Activated T-cell treated with anti-CD3 and anti-CD28 coated beads, Interleukin-2, amount 50 U/mL, for 48 hours (primary cell): ENCODE results near the gene KRT35.

Experiments used
- DNase-seq, 2 experiments: peaks; one replicate each; pipeline ENCODE4 v3.0.0-alpha.2; 2020

Gene KRT35

GRCh38 chr17:41511116-41511515, 30.2 kb upstream of the KRT35 start:
- DNase-seq = no peak

- DNase-seq = no peak
Observed at GRCh38 chr17:41510251-41511065, 29.5 kb upstream of the KRT35 start.

DNA sequence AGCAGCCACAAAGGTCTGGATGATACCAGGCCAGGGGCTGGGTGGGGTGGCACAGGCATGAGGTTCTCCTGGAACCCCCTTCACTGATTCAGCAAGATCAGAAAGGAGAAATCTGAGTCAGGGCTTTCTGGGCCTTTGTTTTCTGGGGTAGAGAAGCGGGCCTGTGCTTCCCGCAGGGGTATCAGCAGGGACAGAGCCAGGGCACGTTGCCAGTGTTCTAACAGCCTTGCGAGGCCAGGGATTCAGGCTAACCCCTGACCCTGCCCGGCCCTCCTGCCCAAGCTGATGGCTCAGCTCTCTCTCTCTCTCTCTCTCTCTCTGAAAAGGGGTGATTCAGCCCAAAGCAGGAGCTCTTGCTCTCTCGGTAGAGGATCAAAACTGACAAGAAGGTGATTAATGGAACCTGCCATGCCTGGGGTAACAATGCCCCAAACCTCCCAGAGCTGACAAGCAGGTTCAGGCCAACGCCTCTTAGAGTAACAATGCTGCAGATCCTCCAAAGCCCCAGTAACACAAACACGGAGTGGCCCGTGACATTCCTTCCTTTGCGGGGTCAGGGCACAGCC, 26.4 kb upstream of the KRT35 start:
- no peak for DNase-seq

GRCh38 chr17:41505809-41506767, 25.1 kb upstream of the KRT35 start:
- DNase-seq = no peak

- DNase-seq = no peak
Observed at GRCh38 chr17:41505007-41505808, 24.3 kb upstream of the KRT35 start, which contains the start of gene KRT13. Gene KRT13 (minus strand): TSS chr17:41505612. CDS start chr17:41505550, 62 bp downstream.

DNA sequence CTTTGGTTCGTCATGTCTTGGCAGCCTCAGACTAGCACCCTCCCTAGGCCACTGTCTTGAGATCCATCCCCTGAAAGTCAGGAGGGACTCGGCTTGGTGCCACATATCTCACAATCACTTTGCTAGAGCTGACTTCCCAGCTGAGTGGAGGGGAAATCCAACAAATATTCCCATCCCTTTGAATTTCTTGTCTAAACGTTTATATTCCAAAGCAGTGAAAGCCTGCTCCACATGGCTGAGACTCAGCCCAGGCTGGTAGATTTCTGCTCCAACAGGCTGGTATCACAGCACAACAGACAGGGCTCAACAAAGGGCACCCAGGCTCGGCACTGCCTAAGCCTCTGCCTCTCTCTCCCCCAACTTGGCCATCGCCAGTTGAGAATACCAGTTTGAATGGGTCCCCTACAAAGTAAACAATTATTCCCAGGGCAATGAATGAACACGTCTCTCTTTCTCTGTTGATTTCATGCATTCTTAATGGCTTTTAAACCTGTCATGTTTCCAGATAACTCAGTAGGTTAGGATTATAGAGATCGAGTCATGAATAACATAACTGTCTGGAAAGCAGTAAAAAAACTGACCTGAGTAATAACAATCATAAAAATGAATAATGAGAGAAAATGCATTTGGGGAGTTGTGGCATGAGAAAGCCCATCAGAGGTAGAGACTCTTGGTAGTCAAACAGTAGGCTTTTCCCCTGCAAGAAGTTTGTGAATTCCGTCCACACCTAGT, 23.5 kb upstream of the KRT35 start:
- no peak for DNase-seq

DNA sequence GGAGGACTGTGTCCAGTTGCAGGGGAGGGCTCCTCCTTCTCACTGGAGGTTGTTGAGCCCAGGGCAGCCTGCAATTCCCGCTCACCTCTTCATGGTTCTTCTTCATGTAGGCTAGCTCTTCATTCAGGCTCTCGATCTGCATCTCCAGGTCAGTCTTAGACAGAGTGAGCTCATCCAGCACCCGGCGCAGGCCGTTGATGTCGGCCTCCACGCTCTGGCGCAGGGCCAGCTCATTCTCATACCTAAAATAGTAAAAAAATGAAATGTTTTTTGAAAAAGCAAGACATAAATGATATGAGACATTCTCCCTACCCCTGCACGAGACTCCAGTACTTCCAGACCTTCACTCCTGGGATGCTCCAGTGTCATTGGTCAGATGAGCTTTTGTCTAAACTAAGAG, 22.3 kb upstream of the KRT35 start:
- no peak for DNase-seq

DNA sequence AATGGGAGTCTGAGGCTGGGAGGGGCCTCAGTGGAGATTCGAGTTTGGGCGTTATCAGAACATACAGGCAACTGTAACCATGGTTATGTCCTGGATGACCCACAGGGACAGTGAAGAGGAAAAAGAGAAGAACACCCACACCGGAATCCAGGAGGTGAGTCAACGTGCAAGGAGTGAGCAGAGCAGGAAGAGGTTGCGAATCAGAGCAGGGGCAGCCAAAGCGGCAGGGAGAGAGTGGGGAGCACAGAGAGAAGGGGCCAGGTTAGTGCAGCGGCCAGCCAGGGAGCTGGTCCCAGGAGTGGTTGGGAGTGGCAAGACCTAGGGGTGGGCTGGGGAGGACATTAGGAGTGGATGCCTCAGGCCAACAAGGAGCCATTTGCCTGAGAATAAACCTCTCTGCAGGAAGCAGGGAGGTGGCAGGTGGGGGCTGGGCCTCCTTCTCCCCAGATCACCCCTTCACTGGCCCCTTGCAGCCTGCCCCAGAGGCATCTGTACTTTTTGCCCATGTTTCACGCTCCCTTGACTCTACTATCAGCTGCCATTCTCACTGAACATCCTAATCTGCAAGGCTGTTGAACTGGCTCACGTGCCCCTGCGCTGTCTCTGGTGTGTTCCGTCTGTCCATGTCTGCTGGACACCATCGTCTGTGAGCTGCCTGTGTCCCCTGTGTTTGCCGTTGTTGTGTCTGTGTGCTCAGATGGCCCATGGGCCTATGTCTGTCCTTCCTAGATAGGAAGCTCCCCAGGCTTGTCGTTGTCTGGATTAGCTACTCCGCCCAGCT, 19.4 kb upstream of the KRT35 start:
- DNase-seq = no peak

- DNase-seq = no peak
Observed at GRCh38 chr17:41499714-41500113, 18.8 kb upstream of the KRT35 start.

- no peak for DNase-seq
Observed at GRCh38 chr17:41498276-41498675, 17.3 kb upstream of the KRT35 start.

DNA sequence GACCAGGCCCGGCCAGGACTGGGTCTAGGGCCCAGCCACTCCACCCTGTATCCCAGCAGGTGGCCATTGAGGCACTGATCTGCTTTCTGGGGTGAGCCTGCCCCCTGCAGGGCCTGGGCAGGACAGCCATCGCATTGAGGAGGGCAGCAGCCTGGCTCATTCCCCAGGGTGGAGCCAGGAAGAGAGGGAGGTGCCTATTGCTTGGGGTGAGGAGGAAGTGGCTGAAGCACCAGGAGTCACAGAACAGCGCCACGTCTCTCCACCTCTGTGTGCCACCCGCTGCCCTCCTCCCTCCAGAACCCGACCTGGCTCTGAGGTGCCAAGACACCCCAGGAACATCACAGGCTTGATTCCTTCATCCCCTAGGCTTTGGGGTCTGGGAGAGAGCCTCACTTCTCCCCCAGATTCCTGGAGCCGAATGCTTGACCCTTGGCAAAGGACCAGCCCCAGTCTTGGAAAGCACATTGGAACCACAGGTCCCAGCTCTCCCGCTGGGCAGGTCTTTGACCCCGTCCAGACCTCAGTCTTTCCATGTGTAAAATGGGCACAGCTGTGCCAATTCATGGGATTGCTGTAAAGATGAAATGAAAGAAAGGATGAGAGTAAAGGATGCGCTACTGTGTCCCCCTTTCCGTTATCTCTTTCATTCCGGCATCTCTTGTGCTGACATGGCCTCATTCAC, 16.0 kb upstream of the KRT35 start:
- peak; percentile 86 to 87 for DNase-seq

DNA sequence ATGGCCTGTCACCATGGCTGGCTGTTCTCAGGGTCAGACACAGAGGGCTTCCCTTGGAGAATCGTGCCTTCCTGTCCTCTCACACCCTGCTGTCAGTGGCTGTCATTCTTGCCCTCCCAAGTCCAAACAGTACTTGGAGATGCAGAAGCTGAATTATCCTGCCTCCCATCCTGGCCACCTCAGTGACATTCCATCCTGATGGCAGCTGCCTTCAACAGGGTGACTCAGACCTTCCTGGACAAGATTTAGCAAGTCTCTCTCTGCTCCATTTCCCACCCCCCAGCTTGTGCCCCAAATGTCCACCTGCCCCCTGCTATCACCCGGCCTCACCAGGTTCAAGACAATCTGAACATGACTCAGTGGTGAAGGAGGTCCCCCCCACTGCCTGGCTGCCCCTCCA, 13.6 kb upstream of the KRT35 start:
- no peak for DNase-seq

DNA sequence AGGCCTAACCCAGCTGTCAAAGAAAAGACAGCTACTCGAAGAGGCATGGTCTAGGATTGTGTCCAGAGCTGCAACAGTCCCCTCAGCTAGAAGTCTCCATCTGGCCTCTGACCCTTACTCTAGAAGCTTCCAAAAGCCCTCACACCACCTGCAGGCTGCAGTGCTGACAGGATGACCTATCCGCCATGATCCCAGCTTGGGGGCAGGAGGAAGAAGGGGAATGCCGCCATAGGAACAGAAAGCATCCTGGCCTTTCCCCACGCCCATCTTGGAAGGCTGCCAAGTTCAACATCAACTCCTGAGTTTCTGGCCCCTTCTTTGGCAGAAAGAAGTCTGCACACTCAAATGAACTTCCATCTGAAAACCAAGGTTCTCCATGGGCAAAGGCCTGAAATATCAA, 11.8 kb upstream of the KRT35 start:
- DNase-seq = no peak

DNA sequence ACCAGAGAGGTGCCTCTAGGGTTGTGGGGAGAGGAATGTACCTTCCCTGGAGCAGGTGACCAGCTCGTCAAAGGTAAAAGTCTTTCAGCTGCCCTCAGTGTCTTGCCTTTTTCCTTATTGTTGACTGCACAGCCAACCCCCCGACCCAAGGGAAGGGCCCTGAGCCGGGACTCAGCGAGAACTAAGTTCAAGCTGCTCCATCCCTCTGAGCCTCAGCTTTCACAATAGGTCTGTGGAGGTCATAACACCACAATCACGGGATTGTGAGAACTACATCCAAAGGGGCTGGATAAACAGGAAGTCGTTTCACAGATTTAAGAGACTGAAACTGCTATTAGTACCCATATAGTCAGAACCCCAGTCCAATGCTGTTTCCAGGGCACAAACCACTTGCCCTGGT, 11.4 kb upstream of the KRT35 start:
- DNase-seq = no peak

GRCh38 chr17:41491476-41491875, 10.5 kb upstream of the KRT35 start:
- no peak for DNase-seq

- no peak for DNase-seq
Observed at GRCh38 chr17:41490000-41490990, 9.3 kb upstream of the KRT35 start.

DNA sequence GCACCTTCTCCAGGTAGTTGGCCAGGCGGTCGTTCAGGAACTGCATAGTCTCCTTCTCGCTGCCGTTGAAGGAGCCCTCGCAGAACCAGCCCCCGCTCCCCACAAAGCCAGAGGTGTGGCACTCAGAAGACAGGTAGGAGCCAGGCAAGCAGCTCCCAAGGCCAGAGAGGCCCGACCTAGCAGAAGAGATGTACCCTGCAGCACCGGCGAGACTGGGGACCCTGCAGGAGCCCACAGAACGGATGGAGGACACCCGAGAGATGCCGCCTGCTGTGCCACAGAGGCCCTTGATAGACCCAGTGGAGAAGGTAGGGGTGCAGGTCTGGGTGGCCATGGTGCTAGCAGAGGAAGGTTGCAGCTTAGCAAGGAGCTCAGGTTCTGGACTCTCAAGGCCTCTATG, 8.6 kb upstream of the KRT35 start, which contains the start of gene KRT36:
Gene KRT36, minus strand, starts transcription at position 380 of the 400 bp plus-strand sequence. Its CDS starts 46 bp downstream, at position 334.
- no peak for DNase-seq

GRCh38 chr17:41486809-41487530, 6.0 kb upstream of the KRT35 start:
- peak; percentile 70 for DNase-seq
